Stimulated activated CD8-positive, alpha-beta memory T cell treated with anti-CD3 and anti-CD28 coated beads, Interleukin-12 subunit alpha, Interleukin-12 subunit beta, amount 100 ng/mL, for 24 hours (primary cell): ENCODE results near the gene CNOT3.
A peak's percentile ranks its signal among the peaks of the same experiment; 100 is the strongest.

Source experiments
- DNase-seq: peaks from one replicate; pipeline ENCODE4 v3.0.0-alpha.2; 2020; ENCODE audit errors: extremely low read depth

The CNOT3 gene

GRCh38 chr19:54151362-54152035 lies 13.9 kb downstream of the CNOT3 start:
- no peak for DNase-seq

GRCh38 chr19:54152267-54152666 lies 14.7 kb downstream of the CNOT3 start:
- DNase-seq = no peak

- DNase-seq = no peak
Measured at GRCh38 chr19:54152878-54153524, 15.4 kb downstream of the CNOT3 start.

GRCh38 chr19:54153731-54154326 lies 16.3 kb downstream of the CNOT3 start:
- DNase-seq = no peak

GRCh38 chr19:54154603-54155345 lies 17.2 kb downstream of the CNOT3 start:
- no peak for DNase-seq

GRCh38 chr19:54155694-54156093 lies 18.1 kb downstream of the CNOT3 start:
- DNase-seq = no peak

- no peak for DNase-seq
Measured at GRCh38 chr19:54156490-54156889, 18.9 kb downstream of the CNOT3 start.

GRCh38 chr19:54156953-54157352 lies 19.4 kb downstream of the CNOT3 start:
- DNase-seq = no peak

GRCh38 chr19:54158812-54159351 lies 21.3 kb downstream of the CNOT3 start:
- DNase-seq = no peak

GRCh38 chr19:54159352-54160181 lies 22.0 kb downstream of the CNOT3 start, which contains the start of gene LENG1:
Gene LENG1, minus strand, starts transcription at chr19:54159721. Its CDS starts 26 bp downstream, at chr19:54159695.
- peak; percentile 97 for DNase-seq

GRCh38 chr19:54160182-54160811 lies 22.7 kb downstream of the CNOT3 start:
- DNase-seq = no peak

- DNase-seq = no peak
Measured at GRCh38 chr19:54160854-54161253, 23.3 kb downstream of the CNOT3 start.

GRCh38 chr19:54162241-54162805 lies 24.8 kb downstream of the CNOT3 start:
- DNase-seq = peak; percentile 56

- DNase-seq = no peak
Measured at GRCh38 chr19:54162884-54163283, 25.3 kb downstream of the CNOT3 start.

GRCh38 chr19:54164369-54165068 lies 27.0 kb downstream of the CNOT3 start:
- DNase-seq = peak; percentile 32

- no peak for DNase-seq
Measured at GRCh38 chr19:54165222-54165621, 27.7 kb downstream of the CNOT3 start.

GRCh38 chr19:54168174-54168917 lies 30.8 kb downstream of the CNOT3 start:
- peak; percentile 74 for DNase-seq

GRCh38 chr19:54169149-54169740 lies 31.7 kb downstream of the CNOT3 start:
- DNase-seq = no peak
